GM20000 (cell line): ENCODE data around the gene LYRM4.

Experiments
- DNase-seq: peaks from one replicate; pipeline ENCODE4 v3.0.0; 2012; ENCODE audit warnings: low spot score
- TF ChIP-seq, protein P1 (sequence below): IDR thresholded peaks from 2 replicates; pipeline ENCODE4 v1.5.1; 2012; ENCODE audit warnings: mild to moderate bottlenecking, control low read depth; ENCODE audit errors: extremely low read depth, missing control alignments

Gene LYRM4

DNA sequence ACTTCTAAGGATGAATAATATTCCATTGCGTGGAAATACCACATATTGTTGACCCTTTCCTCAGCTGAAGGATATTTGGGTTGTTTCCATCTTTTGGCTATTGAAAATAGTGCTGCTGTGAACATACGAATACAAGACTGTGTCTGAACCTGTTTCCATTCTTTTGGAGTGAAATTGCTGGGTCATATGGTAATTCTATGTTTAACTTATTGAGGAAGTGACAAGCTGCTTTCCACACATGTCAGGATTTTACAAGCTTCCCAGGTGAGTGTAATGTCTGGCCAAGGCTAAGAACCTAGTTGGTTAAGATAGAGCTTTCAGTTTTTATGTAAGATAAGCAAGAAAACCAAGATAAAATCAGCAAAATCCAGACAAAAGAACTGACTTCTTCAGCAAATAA, 126.8 kb downstream of the LYRM4 start:
- DNase-seq, result no peak

DNA sequence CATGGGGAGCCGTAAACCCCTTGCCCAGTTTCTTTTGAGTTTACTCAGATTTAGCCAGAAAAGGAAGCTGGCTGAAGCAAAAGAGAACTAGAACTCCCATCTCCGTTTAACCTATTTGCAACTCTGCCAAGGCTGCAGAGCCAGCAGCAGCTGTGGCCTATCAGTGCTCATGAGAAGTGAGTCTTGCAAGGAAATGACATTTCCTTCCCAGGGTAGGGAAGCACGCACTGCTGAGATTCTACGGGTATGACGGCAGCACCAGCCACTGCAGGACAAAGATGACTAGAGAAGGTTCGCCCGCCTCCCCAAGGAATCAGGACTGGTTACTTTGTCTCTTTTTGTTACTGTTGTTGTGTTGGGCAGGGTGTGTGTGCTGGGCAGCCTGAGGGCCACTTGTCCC, 128.0 kb downstream of the LYRM4 start:
- DNase-seq, result peak; percentile 41
- TF ChIP-seq, protein P1, sequence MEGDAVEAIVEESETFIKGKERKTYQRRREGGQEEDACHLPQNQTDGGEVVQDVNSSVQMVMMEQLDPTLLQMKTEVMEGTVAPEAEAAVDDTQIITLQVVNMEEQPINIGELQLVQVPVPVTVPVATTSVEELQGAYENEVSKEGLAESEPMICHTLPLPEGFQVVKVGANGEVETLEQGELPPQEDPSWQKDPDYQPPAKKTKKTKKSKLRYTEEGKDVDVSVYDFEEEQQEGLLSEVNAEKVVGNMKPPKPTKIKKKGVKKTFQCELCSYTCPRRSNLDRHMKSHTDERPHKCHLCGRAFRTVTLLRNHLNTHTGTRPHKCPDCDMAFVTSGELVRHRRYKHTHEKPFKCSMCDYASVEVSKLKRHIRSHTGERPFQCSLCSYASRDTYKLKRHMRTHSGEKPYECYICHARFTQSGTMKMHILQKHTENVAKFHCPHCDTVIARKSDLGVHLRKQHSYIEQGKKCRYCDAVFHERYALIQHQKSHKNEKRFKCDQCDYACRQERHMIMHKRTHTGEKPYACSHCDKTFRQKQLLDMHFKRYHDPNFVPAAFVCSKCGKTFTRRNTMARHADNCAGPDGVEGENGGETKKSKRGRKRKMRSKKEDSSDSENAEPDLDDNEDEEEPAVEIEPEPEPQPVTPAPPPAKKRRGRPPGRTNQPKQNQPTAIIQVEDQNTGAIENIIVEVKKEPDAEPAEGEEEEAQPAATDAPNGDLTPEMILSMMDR, result no peak

More for the DNA sequence above, 126.8 kb downstream of the LYRM4 start:
- TF ChIP-seq, protein P1, result no peak

DNA sequence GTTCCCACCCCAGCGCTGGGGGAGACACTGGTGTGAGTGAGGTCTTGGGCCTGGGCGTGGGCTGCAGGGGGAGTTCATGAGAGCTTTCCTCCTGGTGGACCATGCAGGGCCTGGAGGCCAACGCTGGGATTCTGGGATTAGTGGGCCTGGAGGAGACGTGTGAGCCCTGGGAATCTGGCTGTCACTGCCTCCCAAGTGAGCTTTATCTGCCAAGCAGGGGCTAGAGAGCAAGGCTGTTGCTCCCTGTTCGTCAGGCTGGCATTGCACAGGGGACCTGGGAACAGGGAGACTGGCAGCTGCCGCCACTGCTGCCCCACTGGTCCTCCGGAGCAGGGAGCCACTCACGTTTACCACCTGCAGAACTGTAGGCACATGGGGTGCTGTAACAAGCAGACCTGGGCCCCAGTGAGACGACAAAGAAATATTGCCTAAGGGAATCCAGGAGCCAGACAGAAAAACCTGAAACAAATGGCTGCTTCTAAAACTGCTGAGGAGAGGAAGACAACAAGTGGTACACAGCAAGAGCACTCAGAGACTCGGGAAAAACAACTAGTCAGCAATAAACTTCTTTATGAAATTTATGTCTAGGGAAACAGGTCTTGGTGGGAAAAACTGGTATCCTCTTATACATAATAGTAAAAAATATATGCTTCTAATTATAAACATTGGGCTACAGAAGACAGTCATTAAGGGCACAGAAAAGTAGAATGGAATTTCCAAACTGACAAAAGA, 130.4 kb downstream of the LYRM4 start:
- TF ChIP-seq, protein P1, result no peak
- DNase-seq, result no peak

DNA sequence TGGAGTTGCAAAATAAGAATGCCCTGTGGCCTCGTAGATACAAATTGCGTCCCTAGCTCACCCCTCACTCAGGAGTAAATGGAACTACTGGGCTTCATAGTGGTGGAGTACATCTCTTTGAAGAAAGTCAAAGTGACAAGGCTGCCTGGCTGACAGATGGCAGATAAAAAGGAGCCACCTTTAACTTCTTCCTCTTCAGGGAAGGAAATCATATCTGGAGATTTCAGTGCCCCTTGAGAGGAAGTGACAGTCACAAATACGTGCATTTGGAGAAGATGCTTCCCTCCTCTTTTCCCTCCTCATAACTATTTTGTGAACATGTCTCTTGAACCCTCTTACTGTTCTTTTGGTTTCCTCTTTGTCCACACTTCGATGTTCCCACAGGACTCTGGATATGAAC, 132.4 kb downstream of the LYRM4 start:
- TF ChIP-seq, protein P1, result no peak
- DNase-seq, result no peak

DNA sequence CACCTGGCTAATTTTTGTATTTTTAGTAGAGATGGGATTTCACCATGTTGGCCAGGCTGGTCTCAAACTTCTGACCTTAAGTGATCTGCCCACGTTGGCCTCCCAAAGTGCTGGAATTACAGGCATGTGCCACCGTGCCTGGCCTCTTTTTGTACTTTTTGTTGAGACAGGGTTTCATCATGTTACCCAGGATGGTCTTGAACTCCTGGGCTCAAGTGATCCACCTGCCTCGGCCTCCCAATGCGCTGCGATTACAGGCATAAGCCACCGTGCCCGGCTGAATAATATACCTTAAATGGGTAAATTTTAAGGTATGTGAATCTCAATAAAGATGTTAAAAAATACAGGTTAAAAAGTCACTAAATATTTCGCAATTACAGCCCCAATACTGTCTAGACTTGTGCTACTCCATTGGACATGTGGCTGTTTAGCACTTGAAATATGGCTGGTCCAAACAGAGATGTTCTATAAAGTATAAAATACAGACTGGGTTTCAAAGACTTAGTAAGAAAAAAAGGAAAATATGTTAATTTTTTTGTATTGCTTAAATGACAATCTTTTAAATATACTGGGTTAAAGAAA, 133.6 kb downstream of the LYRM4 start:
- TF ChIP-seq, protein P1, result no peak
- DNase-seq, result no peak

DNA sequence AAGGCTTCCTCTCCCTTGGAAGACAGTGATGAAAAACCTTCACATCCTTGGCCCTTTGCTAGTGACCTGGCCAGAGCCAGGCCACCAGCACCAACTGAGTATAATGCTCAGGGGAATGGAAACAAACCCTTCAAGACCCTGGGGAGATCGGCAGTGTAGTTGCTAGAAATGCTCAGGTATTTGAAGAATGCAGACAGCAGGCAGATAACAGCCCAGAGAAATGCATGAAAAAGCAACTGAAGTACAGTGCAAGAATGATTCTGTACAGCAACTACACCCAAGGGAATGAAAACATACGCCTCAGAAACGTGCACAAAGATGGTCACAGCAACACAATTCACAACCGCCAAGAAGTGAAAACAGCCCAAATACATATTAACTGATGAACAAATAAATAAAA, 134.5 kb downstream of the LYRM4 start:
- no peak for DNase-seq
- TF ChIP-seq, protein P1, result no peak

DNA sequence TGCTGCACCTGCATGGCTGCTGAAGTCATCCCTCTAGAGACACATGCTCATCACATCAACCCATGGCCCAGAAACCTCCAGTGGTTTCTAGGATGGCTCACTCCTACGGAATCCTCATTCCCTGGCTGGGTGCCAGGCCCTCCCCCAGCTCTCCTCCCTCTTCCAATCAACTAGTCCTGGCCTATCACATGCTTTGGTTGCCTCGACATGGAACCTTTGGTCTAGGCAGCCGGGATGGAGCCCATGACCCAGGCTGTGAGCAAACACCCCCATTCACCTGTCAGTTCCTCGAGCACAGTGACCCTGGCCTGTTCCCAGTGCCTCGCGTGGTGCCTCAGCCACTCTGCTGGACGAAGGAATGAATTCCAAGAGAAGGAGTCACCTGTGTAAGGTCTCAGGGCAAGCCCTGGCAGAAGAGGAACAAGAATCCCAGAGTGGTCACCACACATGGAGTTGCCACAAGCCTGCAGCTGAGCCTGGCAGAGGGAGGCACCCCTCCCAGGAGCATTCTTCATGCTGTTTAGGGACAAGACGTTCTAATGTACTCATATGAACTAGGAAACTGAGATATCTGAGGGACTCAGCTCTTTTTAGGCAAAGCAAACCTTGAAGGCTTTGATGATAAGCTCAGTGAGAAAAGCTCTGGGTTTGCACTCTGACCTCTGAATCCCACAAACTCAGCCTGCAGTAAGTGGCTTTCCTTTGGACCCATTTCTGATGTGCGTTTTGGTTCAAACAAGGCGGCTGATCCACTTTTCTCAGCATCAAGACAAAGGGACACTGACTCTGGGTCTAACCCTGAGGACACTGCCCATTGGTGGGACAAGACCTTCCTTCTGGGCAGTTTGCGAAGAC, 135.4 kb downstream of the LYRM4 start:
- no peak for DNase-seq
- TF ChIP-seq, protein P1, result no peak
